Caco-2 (cell line): Measurements from ENCODE around the gene LRRC8B. TPM values are rescaled to one million over a fixed set of nuclear protein-coding genes. Genes with fewer than 3 reads are reported as not detected.

Experiments used
- BruUV-seq: library from RNA; stranded (reverse); fragments of 400-500 nt; replicated peaks from 2 replicates; lab custom pipeline; 2021; lab: Mats Ljungman, UMichigan
- CTCF ChIA-PET: fragments of 300-600 bp; sonication (Branson Sonifier 250); formaldehyde crosslinking; loops from one replicate; lab custom pipeline; 2022; ENCODE audit warnings: antibody characterized with exemption; lab: Charles Lee
- POLR2A ChIA-PET: fragments of 300-600 bp; sonication (Branson Sonifier 250); formaldehyde crosslinking; loops from one replicate; lab custom pipeline; 2022; ENCODE audit warnings: antibody characterized with exemption; lab: Charles Lee
- DNase-seq, 2 experiments: peaks; one replicate each; pipeline versions ENCODE4 v3.0.0 to v3.0.0-alpha.2; 2020 to 2022
- H3K27me3 ChIP-seq: replicated peaks from 2 replicates; pipeline ENCODE4 v1.6.0; 2011; ENCODE audit warnings: low read length; ENCODE audit not compliant: control insufficient read depth, insufficient read depth
- H3K36me3 ChIP-seq: 2 replicates; pipeline ENCODE4 v1.5.1; 2011; ENCODE audit warnings: low read length; ENCODE audit not compliant: control insufficient read depth, insufficient read depth
- H3K4me1 ChIP-seq: fragments of 250-450 bp; sonication (Bioruptor Pico); 2 replicates; pipeline ENCODE4 v1.5.1; 2020; ENCODE audit warnings: mild to moderate bottlenecking
- H3K4me3 ChIP-seq: 2 replicates; pipeline ENCODE4 v1.5.1; 2011; ENCODE audit warnings: low read depth, mild to moderate bottlenecking, control low read depth, low read length
- H3K9me3 ChIP-seq: fragments of 250-450 bp; sonication (Bioruptor Pico); 2 replicates; pipeline ENCODE4 v1.5.1; 2020; ENCODE audit warnings: mild to moderate bottlenecking, moderate library complexity
- H3K27ac Mint-ChIP-seq: one replicate; pipeline ENCODE4 v1.8.0; 2022; ENCODE audit warnings: mixed read lengths; ENCODE audit not compliant: unreplicated experiment
- H3K27me3 Mint-ChIP-seq: one replicate; pipeline ENCODE4 v1.8.0; 2022; ENCODE audit warnings: mixed read lengths; ENCODE audit not compliant: insufficient read depth, unreplicated experiment
- H3K36me3 Mint-ChIP-seq: one replicate; pipeline ENCODE4 v1.8.0; 2022; ENCODE audit warnings: mild to moderate bottlenecking, mixed read lengths; ENCODE audit not compliant: insufficient read depth, unreplicated experiment
- H3K4me1 Mint-ChIP-seq: one replicate; pipeline ENCODE4 v1.8.0; 2022; ENCODE audit warnings: low read depth, mixed read lengths; ENCODE audit not compliant: unreplicated experiment
- H3K4me3 Mint-ChIP-seq: one replicate; pipeline ENCODE4 v1.8.0; 2022; ENCODE audit warnings: mild to moderate bottlenecking, moderate library complexity, mixed read lengths; ENCODE audit not compliant: unreplicated experiment
- H3K9me3 Mint-ChIP-seq: one replicate; pipeline ENCODE4 v1.8.0; 2022; ENCODE audit warnings: mixed read lengths; ENCODE audit not compliant: unreplicated experiment
- intact Hi-C: fragments of 100-400 bp; cut with micrococcal nuclease; formaldehyde crosslinking; loops from one replicate; pipeline ENCODE4 v1.10.0; 2022; ENCODE audit not compliant: unreplicated experiment
- total RNA-seq: library from RNA; stranded (reverse); gene quantifications from 2 replicates; pipeline ENCODE4 v1.2.3, GENCODE V29; 2022
- TF ChIP-seq, protein P1 (sequence below), 2 experiments: fragments of 200-600 bp in 1 of 2; IDR thresholded peaks; 1 replicate in 1 of 2; 2 replicates in 1 of 2; pipeline versions ENCODE4 v1.5.1 to v1.8.0; 2011 to 2022; ENCODE audit warnings: antibody characterized with exemption in 1 of 2, control low read depth in 1 of 2, inconsistent platforms in 1 of 2, low read depth in 1 of 2, low read length in 1 of 2, mild to moderate bottlenecking in 1 of 2, moderate library complexity in 1 of 2; ENCODE audit not compliant: insufficient read depth in 1 of 2, severe bottlenecking in 1 of 2, unreplicated experiment in 1 of 2

The LRRC8B gene
- total RNA-seq, 1 experiment from 2014 or later, result 10.8 TPM

GRCh38 chr1:89523572-89524368 is 859 bp upstream of the LRRC8B start:
- CTCF ChIA-PET, result no interaction called here
- no peaks in the 10 kb centered on the region for H3K9me3 ChIP-seq
- peak; percentile 47 to 59 for DNase-seq
- POLR2A ChIA-PET, result no interaction called here
- TF ChIP-seq, protein P1, sequence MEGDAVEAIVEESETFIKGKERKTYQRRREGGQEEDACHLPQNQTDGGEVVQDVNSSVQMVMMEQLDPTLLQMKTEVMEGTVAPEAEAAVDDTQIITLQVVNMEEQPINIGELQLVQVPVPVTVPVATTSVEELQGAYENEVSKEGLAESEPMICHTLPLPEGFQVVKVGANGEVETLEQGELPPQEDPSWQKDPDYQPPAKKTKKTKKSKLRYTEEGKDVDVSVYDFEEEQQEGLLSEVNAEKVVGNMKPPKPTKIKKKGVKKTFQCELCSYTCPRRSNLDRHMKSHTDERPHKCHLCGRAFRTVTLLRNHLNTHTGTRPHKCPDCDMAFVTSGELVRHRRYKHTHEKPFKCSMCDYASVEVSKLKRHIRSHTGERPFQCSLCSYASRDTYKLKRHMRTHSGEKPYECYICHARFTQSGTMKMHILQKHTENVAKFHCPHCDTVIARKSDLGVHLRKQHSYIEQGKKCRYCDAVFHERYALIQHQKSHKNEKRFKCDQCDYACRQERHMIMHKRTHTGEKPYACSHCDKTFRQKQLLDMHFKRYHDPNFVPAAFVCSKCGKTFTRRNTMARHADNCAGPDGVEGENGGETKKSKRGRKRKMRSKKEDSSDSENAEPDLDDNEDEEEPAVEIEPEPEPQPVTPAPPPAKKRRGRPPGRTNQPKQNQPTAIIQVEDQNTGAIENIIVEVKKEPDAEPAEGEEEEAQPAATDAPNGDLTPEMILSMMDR (IDR thresholded peaks at IDR 0.05; ENCODE audit: insufficient read depth in 1 of 2, low read depth in 1 of 2, low read length in 1 of 2, severe bottlenecking in 1 of 2, unreplicated experiment in 1 of 2), result no peak
- TSS peak; percentile 48 for BruUV-seq
- intact Hi-C loops, result loop anchor here (10.0 kb wide), 1 partner anchor 471 kb away; the partner anchor contains the start of gene ZNF326
- Mint-ChIP-seq H3K4me1 (no peaks in the 10 kb centered on the region), H3K27me3 (no peaks in the 10 kb centered on the region), H3K36me3 (peaks cover 6% of the 10 kb centered on the region), H3K4me3 (peak overlapping the region; percentile 89), H3K27ac (peak overlapping the region; percentile 89), H3K9me3 (no peaks in the 10 kb centered on the region)
- no peaks in the 10 kb centered on the region for H3K36me3 ChIP-seq
- no peaks in the 10 kb centered on the region for H3K27me3 ChIP-seq
- H3K4me3 ChIP-seq, result peak overlapping the region; percentile 63
- peaks cover 6% of the 10 kb centered on the region; the same call in 1 of the 2 replicates for H3K4me1 ChIP-seq

- H3K27me3 Mint-ChIP-seq, result no peaks in the 10 kb centered on the region
- Histone ChIP-seq H3K27me3 (no peaks in the 10 kb centered on the region), H3K4me3 (peak overlapping the region; percentile 63), H3K9me3 (no peaks in the 10 kb centered on the region), H3K4me1 (peaks cover 6% of the 10 kb centered on the region; the same call in 1 of the 2 replicates), H3K36me3 (no peaks in the 10 kb centered on the region)
- H3K36me3 Mint-ChIP-seq, result peaks cover 6% of the 10 kb centered on the region
- POLR2A ChIA-PET, result no interaction called here
- peak overlapping the region; percentile 89 for H3K27ac Mint-ChIP-seq
- TF ChIP-seq, protein P1 (IDR thresholded peaks at IDR 0.05; ENCODE audit: insufficient read depth in 1 of 2, low read depth in 1 of 2, low read length in 1 of 2, severe bottlenecking in 1 of 2, unreplicated experiment in 1 of 2), result no peak
- intact Hi-C loops, result loop anchor here (10.0 kb wide), 1 partner anchor 469 kb away; the partner anchor contains the start of gene ZNF326
- H3K4me1 Mint-ChIP-seq, result no peaks in the 10 kb centered on the region
- H3K4me3 Mint-ChIP-seq, result peak overlapping the region; percentile 89
- CTCF ChIA-PET, result no interaction called here
- BruUV-seq, result no TSS peak
- DNase-seq, result peak in 1 of 2 experiments; percentile 62
- no peaks in the 10 kb centered on the region for H3K9me3 Mint-ChIP-seq
Observed at GRCh38 chr1:89525169-89525855, 683 bp downstream of the LRRC8B start.

- Mint-ChIP-seq H3K27ac (no peak overlapping the region), H3K4me1 (no peaks in the 10 kb centered on the region), H3K4me3 (no peak overlapping the region), H3K36me3 (peaks cover 6% of the 10 kb centered on the region), H3K9me3 (no peaks in the 10 kb centered on the region), H3K27me3 (no peaks in the 10 kb centered on the region)
- Histone ChIP-seq H3K9me3 (no peaks in the 10 kb centered on the region), H3K4me1 (peaks cover 6% of the 10 kb centered on the region; the same call in 1 of the 2 replicates), H3K4me3 (no peak overlapping the region), H3K27me3 (no peaks in the 10 kb centered on the region), H3K36me3 (no peaks in the 10 kb centered on the region)
- TF ChIP-seq, protein P1 (IDR thresholded peaks at IDR 0.05; ENCODE audit: insufficient read depth in 1 of 2, low read depth in 1 of 2, low read length in 1 of 2, severe bottlenecking in 1 of 2, unreplicated experiment in 1 of 2), result no peak
- POLR2A ChIA-PET, result no interaction called here
- BruUV-seq, result no TSS peak
- CTCF ChIA-PET, result no interaction called here
- DNase-seq, result no peak
- intact Hi-C loops, result loop anchor here (10.0 kb wide), 1 partner anchor 468 kb away; the partner anchor contains the start of gene ZNF326
Observed at GRCh38 chr1:89527256-89527655, 2.6 kb downstream of the LRRC8B start.
